HG02678 (cell line): ENCODE data around the gene GGT1.
A peak's percentile ranks its signal among the peaks of the same experiment; 100 is the strongest.
"Not testable (repeated sequence)": the region's sequence is repeated elsewhere in the genome, so short reads cannot be mapped to it uniquely, and the experiment has no call there.

Source experiments
- ATAC-seq: cut with Tn5 transposase; IDR thresholded peaks from one replicate; pipeline ENCODE4 v1.9.1; 2021; ENCODE audit warnings: mild to moderate bottlenecking, moderate library complexity; ENCODE audit not compliant: unreplicated experiment

GGT1 gene

DNA sequence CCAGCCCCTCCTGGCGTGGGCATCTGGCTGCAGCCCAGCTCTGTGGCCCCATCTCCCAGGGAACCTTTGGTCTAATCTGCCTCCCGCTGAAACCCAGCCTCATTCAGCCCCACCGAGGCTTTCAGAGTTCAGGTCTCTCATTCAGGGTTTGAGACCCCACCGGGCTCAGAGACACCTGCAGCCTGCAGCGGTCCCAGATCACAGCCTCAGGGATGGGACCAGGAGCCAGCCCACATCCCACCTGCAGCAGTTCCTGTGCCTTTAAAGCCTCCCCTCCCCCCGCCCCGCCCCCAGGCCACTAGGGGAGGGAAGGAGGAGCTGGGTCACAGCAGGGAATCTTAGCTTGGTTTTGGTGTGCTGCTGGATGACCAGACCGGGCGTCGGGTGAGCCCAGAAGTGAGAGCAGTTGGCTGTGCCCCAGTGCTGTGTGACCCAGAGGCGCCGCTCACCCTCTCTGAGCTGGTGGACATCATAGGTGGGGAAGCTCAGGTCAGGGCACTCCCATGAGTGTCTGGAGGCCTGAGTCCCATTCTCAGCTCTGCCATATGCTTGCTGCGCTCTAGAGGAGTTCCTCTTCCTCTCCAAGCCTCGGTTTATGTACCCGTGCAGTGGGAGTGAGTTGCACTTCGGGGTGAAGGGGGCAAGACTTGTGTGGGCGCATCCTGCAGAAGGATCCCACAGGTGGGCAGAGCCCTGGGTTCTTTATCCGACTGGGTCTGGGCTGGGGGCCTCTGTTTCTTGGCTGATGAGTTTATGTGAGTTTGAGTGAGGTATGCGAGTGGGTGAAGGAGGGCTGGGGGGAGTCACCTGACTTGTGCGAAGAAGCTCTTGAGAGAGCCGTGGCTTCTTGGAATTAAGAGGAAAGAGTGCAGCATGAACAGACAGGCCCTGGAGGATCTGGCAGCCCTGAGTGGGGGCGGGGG lies at the start of gene GGT1:
GGT1 (plus strand) TSS at position 347 of the 923 bp plus-strand sequence. CDS start 7,889 bp downstream, outside the sequence.
- ATAC-seq = not testable (repeated sequence)

GRCh38 chr22:24553597-24554312 lies 49.2 kb upstream of the GGT1 start:
- ATAC-seq = no peak

DNA sequence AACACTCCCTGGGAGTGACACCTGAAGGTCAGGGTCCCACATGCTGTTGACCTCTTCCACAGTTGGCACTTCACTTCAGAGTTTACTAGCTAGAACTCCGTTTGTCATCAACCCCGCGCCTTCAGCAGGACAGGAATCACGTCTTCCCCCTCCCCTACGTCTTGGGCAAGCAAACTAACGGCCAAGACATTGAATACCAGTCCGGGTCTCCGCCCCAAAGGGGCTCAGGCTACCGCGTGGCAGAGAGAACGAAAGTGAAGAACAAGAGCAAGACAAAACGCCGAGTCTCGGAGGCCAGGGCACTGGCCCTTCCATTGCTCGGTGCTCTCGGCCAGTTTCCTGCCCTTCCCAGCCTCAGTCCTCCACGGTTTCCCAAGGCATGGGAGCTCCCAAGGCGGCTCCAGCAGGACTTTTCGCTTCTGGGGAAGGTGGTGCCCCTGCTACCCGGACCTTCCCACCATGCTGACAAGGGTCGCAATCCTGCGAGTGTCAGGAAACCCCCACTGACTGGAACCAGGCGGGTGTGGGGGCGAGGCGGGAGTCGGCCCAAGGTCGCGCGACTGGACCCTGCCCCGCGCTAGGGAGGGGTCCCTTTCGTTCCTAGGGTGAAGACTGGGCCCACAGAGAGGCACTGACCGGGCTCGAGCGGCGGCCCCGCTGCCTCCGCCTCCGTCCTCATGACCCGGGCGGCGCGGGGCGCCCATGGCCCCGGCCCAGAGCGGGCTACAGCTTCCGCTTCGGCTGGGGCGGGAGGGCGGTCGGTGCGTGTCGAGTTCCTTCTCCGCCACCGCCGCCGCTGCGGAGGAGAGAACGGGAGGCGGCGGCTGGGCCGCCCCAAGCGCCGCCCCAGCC lies 48.5 kb upstream of the GGT1 start, which contains the start of gene GUCD1:
GUCD1 (minus strand) TSS at position 826 of the 852 bp plus-strand sequence; CDS start at position 679, 147 bp downstream.
- no peak for ATAC-seq

DNA sequence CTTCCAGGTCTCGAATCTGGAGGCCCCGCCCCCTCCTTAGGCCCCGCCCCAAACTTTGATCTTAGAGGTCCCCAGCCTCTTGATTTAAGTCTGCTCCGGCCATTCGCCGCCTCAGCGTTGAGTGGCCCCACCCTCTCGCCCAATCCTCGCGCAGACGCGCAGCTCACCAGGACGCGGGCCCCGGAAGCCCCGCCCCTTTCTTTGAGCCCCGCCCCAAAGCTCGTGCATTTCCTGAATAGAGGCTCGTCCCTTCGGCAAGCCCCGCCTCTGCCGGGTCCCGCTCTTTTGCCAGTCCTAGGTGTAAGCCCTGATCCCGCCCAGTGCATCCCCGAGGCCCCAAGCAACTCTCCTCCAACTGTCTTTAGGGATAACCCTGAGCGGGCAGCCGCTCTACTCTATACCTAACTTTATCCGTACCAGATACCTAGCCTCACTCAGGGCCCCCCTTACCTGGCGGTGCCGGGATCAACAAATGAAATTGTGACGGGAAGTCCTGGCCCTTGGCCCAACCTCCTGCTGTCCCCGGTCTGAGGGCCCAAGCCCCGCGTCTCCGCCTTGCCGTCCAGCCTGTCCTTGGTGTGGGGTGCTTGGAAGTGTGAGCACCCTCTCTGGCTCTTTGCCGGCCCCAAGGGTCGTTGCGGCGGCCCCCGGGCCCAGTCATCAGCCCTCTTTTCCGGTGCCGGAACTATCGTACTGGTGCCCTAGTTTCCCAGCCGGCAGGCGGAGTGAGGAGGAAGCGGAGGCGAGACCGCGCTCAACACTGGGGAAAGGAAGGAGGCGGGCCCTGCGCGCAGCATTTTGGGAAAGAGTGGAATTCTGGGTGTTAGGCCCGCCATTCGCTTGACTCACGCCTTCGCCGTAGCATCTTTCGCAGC lies 47.6 kb upstream of the GGT1 start, which contains the start of gene SNRPD3:
SNRPD3 (plus strand) TSS at position 835 of the 875 bp plus-strand sequence. CDS start 1,676 bp downstream, outside the sequence.
- peak; percentile 80 for ATAC-seq

DNA sequence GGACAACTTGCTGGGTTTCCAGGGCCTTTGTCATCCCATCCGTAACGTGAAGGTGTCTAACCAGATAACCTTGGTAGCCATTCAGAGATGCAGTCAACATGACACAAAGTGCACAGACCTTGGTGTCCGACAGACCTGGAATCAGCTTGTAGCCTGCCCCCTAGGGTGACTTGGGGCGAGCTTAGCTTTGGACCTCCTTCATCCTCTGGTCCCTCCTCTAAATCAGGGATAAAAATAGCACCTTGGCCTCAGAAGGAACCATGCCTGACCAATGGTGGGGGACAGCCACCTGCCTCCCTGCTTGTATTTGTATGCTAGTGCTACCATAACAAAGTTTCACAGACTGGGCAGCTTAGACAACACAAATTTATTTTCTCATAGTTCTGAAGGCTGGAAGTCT lies 43.5 kb upstream of the GGT1 start:
- ATAC-seq = no peak

DNA sequence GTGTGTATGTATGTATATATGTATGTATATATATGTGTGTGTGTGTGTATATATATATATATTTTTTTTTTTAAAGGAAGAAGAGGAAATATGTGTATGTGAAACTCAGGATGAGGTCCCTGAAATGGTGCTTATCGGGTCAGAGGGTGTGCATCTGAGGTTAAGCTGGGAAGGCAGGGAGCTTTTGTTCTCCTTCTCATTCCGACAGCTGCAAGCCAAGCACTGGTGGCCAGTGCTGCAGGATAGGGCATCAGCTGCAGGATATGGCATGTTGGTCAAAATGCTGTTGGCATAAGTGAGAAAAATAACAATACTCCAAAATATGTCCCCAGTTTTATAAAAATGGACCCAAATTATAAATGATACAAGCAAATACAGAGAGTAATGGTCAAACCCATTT lies 39.7 kb upstream of the GGT1 start:
- ATAC-seq = no peak

- no peak for ATAC-seq
Measured at GRCh38 chr22:24564376-24565058, 38.5 kb upstream of the GGT1 start.

- no peak for ATAC-seq
Measured at GRCh38 chr22:24565077-24565476, 37.9 kb upstream of the GGT1 start.

GRCh38 chr22:24566899-24567511 lies 36.0 kb upstream of the GGT1 start:
- ATAC-seq = no peak

GRCh38 chr22:24567668-24568067 lies 35.3 kb upstream of the GGT1 start:
- peak; percentile 45 for ATAC-seq

GRCh38 chr22:24571266-24571665 lies 31.7 kb upstream of the GGT1 start:
- ATAC-seq = no peak

GRCh38 chr22:24576778-24577177 lies 26.2 kb upstream of the GGT1 start:
- no peak for ATAC-seq

- ATAC-seq = no peak
Measured at GRCh38 chr22:24578355-24579257, 24.4 kb upstream of the GGT1 start.

- ATAC-seq = no peak
Measured at GRCh38 chr22:24579258-24579601, 23.8 kb upstream of the GGT1 start.

- ATAC-seq = no peak
Measured at GRCh38 chr22:24580276-24580675, 22.7 kb upstream of the GGT1 start.

- no peak for ATAC-seq
Measured at GRCh38 chr22:24582056-24582814, 20.8 kb upstream of the GGT1 start.
